Endothelial cell (in vitro differentiated cells): ENCODE data around the gene CD300LB. TPM values are rescaled to one million over a fixed set of nuclear protein-coding genes. Genes with fewer than 3 reads are reported as not detected.
"Not testable (repeated sequence)": the region's sequence is repeated elsewhere in the genome, so short reads cannot be mapped to it uniquely, and the experiment has no call there.

Source experiments
- DNase-seq: peaks from one replicate; pipeline ENCODE4 v3.0.0; 2021; ENCODE audit warnings: low spot score
- H3K27ac Mint-ChIP-seq: one replicate; pipeline ENCODE4 v1.8.0; 2021; ENCODE audit warnings: mixed read lengths, inconsistent platforms; ENCODE audit not compliant: unreplicated experiment
- H3K27me3 Mint-ChIP-seq: one replicate; pipeline ENCODE4 v1.8.0; 2021; ENCODE audit warnings: mild to moderate bottlenecking, moderate library complexity, mixed read lengths, inconsistent platforms; ENCODE audit not compliant: unreplicated experiment
- H3K36me3 Mint-ChIP-seq: one replicate; pipeline ENCODE4 v1.8.0; 2021; ENCODE audit warnings: mild to moderate bottlenecking, low read depth, mixed read lengths, inconsistent platforms; ENCODE audit not compliant: unreplicated experiment
- H3K4me1 Mint-ChIP-seq: one replicate; pipeline ENCODE4 v1.8.0; 2021; ENCODE audit warnings: mild to moderate bottlenecking, mixed read lengths, inconsistent platforms; ENCODE audit not compliant: unreplicated experiment
- H3K4me3 Mint-ChIP-seq: one replicate; pipeline ENCODE4 v1.8.0; 2021; ENCODE audit warnings: mild to moderate bottlenecking, mixed read lengths, inconsistent platforms; ENCODE audit not compliant: unreplicated experiment
- H3K9me3 Mint-ChIP-seq: one replicate; pipeline ENCODE4 v1.8.0; 2021; ENCODE audit warnings: mixed read lengths, inconsistent platforms; ENCODE audit not compliant: unreplicated experiment
- total RNA-seq: library from RNA; stranded (reverse); fragmentation: NEBNext Ultra II Directional; extraction: Animal tissue kit (Norgen Biotek cat#: 25700); gene quantifications from one replicate; pipeline ENCODE4 v1.2.1, GENCODE V29; 2021; ENCODE audit not compliant: unreplicated experiment
- TF ChIP-seq, protein P1 (sequence below): fragments of 200-600 bp; sonication (generic); IDR thresholded peaks from one replicate; pipeline ENCODE4 v1.5.0; 2021; ENCODE audit warnings: antibody characterized with exemption; ENCODE audit not compliant: unreplicated experiment

The CD300LB gene
- total RNA-seq, 1 donor from 2014 or later, result not detected

DNA sequence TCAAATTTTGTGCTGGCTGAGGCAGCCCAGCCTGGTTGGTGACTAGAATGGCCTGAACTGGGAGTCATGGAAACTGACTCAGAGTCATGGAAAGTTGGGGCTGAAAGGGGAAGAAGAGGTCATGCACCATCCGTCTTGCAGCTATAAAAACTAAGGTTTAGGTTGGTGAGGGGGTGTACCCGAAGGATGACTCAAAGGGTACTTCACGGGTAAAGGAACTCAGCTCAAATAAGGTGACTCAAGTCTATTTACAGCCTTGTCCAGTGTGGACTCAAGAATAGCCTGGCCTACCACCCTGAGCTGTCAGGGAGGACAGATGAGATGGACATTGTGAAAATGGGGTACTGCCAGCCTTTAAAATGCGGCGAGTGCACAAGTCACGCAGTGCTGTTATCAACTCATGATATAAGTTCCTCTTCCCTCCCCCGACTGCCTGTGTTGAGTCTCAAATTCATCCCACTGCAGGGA lies 18.6 kb downstream of the CD300LB start:
- peaks cover 13% of the 10 kb centered on the region for H3K36me3 Mint-ChIP-seq
- H3K4me3 Mint-ChIP-seq, result no peak overlapping the region
- TF ChIP-seq, protein P1, sequence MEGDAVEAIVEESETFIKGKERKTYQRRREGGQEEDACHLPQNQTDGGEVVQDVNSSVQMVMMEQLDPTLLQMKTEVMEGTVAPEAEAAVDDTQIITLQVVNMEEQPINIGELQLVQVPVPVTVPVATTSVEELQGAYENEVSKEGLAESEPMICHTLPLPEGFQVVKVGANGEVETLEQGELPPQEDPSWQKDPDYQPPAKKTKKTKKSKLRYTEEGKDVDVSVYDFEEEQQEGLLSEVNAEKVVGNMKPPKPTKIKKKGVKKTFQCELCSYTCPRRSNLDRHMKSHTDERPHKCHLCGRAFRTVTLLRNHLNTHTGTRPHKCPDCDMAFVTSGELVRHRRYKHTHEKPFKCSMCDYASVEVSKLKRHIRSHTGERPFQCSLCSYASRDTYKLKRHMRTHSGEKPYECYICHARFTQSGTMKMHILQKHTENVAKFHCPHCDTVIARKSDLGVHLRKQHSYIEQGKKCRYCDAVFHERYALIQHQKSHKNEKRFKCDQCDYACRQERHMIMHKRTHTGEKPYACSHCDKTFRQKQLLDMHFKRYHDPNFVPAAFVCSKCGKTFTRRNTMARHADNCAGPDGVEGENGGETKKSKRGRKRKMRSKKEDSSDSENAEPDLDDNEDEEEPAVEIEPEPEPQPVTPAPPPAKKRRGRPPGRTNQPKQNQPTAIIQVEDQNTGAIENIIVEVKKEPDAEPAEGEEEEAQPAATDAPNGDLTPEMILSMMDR, result no peak
- peaks cover 10% of the 10 kb centered on the region for H3K4me1 Mint-ChIP-seq
- no peak overlapping the region for H3K27ac Mint-ChIP-seq
- H3K9me3 Mint-ChIP-seq, result peaks cover 13% of the 10 kb centered on the region
- no peak for DNase-seq
- peaks cover 14% of the 10 kb centered on the region for H3K27me3 Mint-ChIP-seq

DNA sequence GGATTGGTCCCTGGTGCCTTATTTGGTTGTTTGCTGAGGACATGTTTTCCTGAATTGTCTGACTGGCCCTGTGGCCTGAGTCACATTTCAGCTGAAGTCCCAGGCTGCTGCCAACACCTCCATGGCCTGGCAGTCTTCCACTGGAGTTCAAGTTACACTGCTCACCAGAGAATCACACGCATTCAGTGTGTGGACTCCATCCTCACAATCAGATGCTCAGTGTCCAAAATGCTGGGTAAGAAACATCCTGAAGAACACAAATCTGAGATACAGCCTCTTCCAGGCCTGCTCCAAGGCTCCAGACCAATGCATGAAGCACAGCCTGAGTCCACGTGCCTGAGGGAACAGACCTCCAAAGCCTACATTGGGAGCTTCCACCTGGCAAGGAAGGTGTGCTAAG lies 19.2 kb downstream of the CD300LB start:
- no peak for DNase-seq
- H3K4me1 Mint-ChIP-seq, result peaks cover 10% of the 10 kb centered on the region
- peaks cover 14% of the 10 kb centered on the region for H3K27me3 Mint-ChIP-seq

DNA sequence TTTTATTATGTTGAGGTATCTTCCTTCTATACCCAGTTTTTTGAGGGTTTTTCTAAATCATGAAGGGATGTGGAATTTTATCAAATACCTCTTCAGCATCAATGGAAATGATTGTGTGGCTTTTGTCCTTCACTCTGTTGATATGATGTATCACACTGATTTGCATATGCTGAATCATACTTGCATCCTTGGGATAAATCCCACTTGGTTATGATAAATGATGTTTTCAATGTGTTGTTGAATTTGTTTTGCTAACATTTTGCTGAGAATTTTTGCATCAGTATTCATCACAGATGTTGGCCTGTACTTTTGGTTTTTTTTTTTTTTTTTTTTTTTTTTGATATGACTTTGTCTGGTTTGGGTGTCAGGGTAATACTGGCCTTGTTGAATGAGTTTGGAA lies 23.1 kb downstream of the CD300LB start:
- Mint-ChIP-seq H3K36me3 (no peaks in the 10 kb centered on the region), H3K4me3 (no peak overlapping the region), H3K9me3 (no peaks in the 10 kb centered on the region), H3K27ac (no peak overlapping the region), H3K27me3 (no peaks in the 10 kb centered on the region), H3K4me1 (no peaks in the 10 kb centered on the region)
- TF ChIP-seq, protein P1, result no peak
- no peak for DNase-seq

More for the DNA sequence above, 19.2 kb downstream of the CD300LB start:
- peaks cover 13% of the 10 kb centered on the region for H3K36me3 Mint-ChIP-seq
- TF ChIP-seq, protein P1, result no peak
- no peak overlapping the region for H3K27ac Mint-ChIP-seq
- peaks cover 13% of the 10 kb centered on the region for H3K9me3 Mint-ChIP-seq
- no peak overlapping the region for H3K4me3 Mint-ChIP-seq

DNA sequence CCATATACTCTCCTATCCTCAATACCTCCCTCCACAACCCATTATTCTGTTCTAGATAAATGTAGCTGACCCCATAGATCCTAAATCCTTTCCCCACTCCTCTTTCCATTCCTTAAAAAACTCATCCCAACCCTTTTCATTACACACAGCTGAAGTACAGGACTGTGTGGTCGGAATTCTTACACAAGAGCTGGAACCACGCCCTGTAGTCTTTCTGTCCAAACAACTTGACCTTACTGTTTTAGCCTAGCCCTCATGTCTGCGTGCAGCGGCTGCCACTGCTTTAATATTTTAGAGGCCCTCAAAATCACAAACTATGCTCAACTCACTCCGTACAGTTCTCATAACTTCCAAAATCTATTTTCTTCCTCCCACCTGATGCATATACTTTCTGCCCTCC lies 27.3 kb downstream of the CD300LB start:
- H3K27ac Mint-ChIP-seq, H3K4me1 Mint-ChIP-seq, H3K27me3 Mint-ChIP-seq, H3K9me3 Mint-ChIP-seq, DNase-seq, H3K36me3 Mint-ChIP-seq, H3K4me3 Mint-ChIP-seq: not testable (repeated sequence)

DNA sequence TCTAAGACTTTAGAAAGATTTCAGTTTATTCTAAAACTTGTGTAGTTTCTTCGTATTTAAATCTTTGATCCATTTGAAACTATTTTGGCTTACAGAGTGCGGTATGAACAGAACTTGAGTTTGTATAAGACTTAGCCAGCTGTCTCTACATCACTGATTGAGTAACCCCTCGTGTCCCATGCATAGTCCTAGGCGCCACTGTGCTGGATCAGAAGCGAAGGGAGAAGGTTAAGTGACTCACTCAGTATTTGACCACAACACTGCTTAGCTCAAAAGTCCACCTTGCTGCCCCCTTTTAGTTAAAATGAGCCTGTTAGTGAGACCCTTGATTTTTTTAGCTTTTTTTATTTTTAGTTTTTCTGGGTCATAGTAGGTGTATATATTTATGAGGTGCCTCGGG lies 28.4 kb downstream of the CD300LB start:
- Mint-ChIP-seq H3K9me3 (no peaks in the 10 kb centered on the region), H3K36me3 (no peaks in the 10 kb centered on the region), H3K27ac (no peak overlapping the region), H3K27me3 (no peaks in the 10 kb centered on the region), H3K4me3 (no peak overlapping the region), H3K4me1 (no peaks in the 10 kb centered on the region)
- DNase-seq, result no peak
- TF ChIP-seq, protein P1, result no peak

DNA sequence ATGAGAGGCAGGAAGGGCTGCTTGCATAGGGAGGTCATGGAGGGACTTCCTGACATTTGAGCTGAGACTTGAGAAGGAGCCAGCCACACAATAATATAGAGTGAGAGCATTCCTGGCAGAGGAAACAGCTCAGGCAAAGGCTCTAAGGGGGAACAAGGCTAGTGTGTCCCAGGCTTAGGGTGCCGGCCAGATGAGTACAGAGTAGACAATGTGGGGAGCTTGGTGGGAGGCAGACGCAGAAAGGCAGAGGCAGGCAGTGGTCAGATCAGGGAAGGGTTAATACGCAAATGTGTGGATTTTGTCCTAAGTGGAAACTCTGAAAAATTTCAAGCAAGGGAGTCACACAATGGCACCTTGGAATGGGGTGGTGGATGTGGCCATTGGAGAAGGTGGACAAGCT lies 31.3 kb downstream of the CD300LB start:
- no peak overlapping the region for H3K4me3 Mint-ChIP-seq
- no peak for DNase-seq
- H3K27ac Mint-ChIP-seq, result no peak overlapping the region
- TF ChIP-seq, protein P1, result no peak
- peaks cover 2% of the 10 kb centered on the region for H3K4me1 Mint-ChIP-seq
- H3K27me3 Mint-ChIP-seq, result no peaks in the 10 kb centered on the region
- no peaks in the 10 kb centered on the region for H3K36me3 Mint-ChIP-seq
- H3K9me3 Mint-ChIP-seq, result no peaks in the 10 kb centered on the region
